Suprapubic skin (tissue), 4 donors: ENCODE measurements around the gene HSPA1A. TPM values are rescaled to one million over a fixed set of nuclear protein-coding genes. Genes with fewer than 3 reads are reported as not detected.
"Not testable (repeated sequence)": the region's sequence is repeated elsewhere in the genome, so short reads cannot be mapped to it uniquely, and the experiment has no call there.

Experiments used
- DNase-seq, 2 donors: peaks; one replicate each; pipeline ENCODE4 v3.0.0-alpha.2; 2019; ENCODE audit warnings: low spot score in 2 of 2
- H3K27ac ChIP-seq: fragments of 200-600 bp; sonication (generic); one replicate; pipeline ENCODE4 v1.5.1; 2019
- H3K27me3 ChIP-seq: fragments of 200-600 bp; sonication (generic); one replicate; pipeline ENCODE4 v1.5.1; 2019
- H3K36me3 ChIP-seq: fragments of 200-600 bp; sonication (generic); one replicate; pipeline ENCODE4 v1.5.1; 2019
- H3K4me1 ChIP-seq: fragments of 200-600 bp; sonication (generic); one replicate; pipeline ENCODE4 v1.5.1; 2019
- H3K4me3 ChIP-seq: fragments of 200-600 bp; sonication (generic); one replicate; pipeline ENCODE4 v1.5.1; 2019; ENCODE audit warnings: mild to moderate bottlenecking
- H3K9me3 ChIP-seq: fragments of 200-600 bp; sonication (generic); one replicate; pipeline ENCODE4 v1.5.1; 2019
- EP300 ChIP-seq: sonication (generic); formaldehyde crosslinking; IDR thresholded peaks from one replicate; pipeline ENCODE4 v1.6.1; 2017; ENCODE audit warnings: antibody characterized with exemption
- POLR2A ChIP-seq, 2 donors: fragments of 450-650 bp; IDR thresholded peaks; one replicate each; pipeline ENCODE4 v1.6.1; 2017; ENCODE audit warnings: antibody characterized with exemption in 2 of 2, mild to moderate bottlenecking in 2 of 2, moderate library complexity in 2 of 2
- POLR2AphosphoS5 ChIP-seq, 3 donors: sonication (generic); formaldehyde crosslinking; IDR thresholded peaks; one replicate each; pipeline ENCODE4 v1.6.1; 2017; ENCODE audit warnings: antibody characterized with exemption in 3 of 3
- WGBS: methylation state at CpG from one replicate; pipeline ENCODE4 v1.1.5; 2018; 5-methylcytosine and 5-hydroxymethylcytosine counted together
- total RNA-seq, 4 donors: library from RNA; depleted of rRNA; stranded (reverse); fragments of >200 nt; gene quantifications; one replicate each; pipeline ENCODE4 v1.1.0, GENCODE V29; 2016
- TF ChIP-seq, protein P1 (sequence below), 2 donors: fragments of 200-600 bp in 1 of 2; fragments of 450-650 bp in 1 of 2; sonication (generic) in 1 of 2; IDR thresholded peaks; one replicate each; pipeline ENCODE4 v1.5.1; 2016 to 2019; ENCODE audit warnings: antibody characterized with exemption in 2 of 2, mild to moderate bottlenecking in 1 of 2, moderate library complexity in 1 of 2

The HSPA1A gene
- total RNA-seq, 4 donors from 2014 or later, result 200 to 464 (median 408) TPM

DNA sequence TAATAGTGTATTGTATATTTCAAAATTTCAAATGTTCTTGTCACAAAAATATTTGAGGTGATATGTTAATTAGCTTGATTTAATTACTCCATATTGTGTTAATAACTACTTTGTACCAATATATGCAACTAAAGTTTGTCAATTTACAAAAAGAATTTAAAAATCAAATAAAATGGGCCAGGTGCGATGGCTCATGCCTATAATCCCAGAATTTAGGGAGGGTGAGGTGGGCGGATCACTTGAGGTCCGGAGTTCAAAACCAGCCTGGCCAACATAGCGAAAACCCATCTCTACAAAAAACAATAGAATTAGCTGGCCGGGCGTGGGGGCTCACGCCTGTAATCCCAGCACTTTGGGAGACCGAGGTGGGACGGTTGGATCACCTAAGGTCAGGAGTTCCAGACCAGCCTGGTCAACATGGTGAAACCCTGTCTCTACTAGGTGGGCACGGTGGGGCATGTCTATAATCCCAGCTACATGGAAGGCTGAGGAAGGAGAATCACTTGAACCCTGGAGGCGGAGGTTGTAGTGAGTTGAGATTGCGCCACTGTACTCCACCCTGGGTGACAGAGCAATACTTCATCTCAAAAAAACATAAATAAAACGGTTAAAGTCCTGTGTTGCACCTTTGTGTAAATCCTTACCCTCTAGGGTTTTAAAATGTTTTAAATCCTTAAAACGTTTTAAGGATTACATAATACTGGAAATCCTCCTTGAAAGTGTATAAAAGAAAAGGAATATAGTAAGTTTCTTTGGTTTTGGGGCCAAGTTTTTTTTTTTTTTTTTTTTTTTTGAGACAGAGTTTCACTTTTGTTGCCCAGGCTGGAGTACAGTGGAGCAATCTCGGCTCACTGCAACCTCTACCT is 16.2 kb downstream of the HSPA1A start:
- no peak for DNase-seq
- H3K9me3 ChIP-seq, result no peaks in the 10 kb centered on the region
- H3K4me3 ChIP-seq, result peak overlapping the region; percentile 57
- 53% methylated on average over 15 of the region's 15 CpGs for WGBS
- H3K4me1 ChIP-seq, result peaks cover 48% of the 10 kb centered on the region
- H3K27ac ChIP-seq, result no peak overlapping the region
- TF ChIP-seq EP300 (no peak), POLR2AphosphoS5 (IDR thresholded peaks at IDR 0.05) (no peak), POLR2A (IDR thresholded peaks at IDR 0.05) (no peak)
- TF ChIP-seq, protein P1, sequence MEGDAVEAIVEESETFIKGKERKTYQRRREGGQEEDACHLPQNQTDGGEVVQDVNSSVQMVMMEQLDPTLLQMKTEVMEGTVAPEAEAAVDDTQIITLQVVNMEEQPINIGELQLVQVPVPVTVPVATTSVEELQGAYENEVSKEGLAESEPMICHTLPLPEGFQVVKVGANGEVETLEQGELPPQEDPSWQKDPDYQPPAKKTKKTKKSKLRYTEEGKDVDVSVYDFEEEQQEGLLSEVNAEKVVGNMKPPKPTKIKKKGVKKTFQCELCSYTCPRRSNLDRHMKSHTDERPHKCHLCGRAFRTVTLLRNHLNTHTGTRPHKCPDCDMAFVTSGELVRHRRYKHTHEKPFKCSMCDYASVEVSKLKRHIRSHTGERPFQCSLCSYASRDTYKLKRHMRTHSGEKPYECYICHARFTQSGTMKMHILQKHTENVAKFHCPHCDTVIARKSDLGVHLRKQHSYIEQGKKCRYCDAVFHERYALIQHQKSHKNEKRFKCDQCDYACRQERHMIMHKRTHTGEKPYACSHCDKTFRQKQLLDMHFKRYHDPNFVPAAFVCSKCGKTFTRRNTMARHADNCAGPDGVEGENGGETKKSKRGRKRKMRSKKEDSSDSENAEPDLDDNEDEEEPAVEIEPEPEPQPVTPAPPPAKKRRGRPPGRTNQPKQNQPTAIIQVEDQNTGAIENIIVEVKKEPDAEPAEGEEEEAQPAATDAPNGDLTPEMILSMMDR (IDR thresholded peaks at IDR 0.05), result no peak
- H3K36me3 ChIP-seq, result no peaks in the 10 kb centered on the region
- H3K27me3 ChIP-seq, result no peaks in the 10 kb centered on the region

DNA sequence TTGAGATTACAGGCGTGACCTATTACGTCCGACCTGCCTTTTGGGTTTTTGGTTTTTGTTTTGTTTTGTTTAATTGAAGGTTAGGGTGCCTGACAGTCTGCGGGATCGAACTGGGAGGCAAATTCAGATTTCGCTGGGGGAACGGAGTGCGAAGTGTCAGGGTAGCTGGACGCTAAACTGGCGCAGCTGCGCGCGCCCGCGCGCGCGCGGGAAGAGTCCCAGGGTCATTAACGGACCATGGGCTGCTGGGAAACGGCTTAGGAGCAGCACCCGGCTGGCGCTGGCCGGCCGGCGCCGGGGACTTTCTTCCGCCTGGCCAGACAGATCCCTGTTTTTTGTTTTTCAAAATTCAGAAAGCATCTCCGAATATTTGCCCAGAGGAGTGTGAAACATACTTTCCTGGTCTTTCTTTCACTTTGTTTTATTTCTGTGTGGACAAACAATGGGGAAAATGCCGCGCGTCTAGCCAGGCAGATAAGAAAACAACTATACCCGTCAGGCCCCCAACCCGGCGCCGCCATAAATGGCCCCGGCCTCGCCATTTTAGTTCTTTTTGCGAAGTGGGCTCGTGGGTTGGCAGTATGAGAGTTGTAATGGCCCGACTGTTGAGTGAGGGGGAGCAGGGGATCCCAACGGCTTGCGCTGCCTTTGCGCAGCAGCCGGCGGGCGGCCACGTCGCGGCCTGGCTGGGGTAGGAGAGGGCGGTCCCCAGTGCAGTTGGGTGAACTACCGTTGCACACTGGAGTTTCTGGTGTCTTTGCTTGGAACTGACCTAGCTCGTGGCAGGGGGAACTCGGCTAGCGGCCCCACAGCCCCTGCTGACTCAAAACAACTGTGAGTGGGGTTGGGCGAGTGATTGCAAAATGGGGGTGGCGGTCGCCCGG is 19.3 kb downstream of the HSPA1A start:
- peak; percentile 90 to 92 for DNase-seq
- under 1% methylated on average over 59 of the region's 59 CpGs for WGBS
- peak overlapping the region; percentile 81 for H3K4me3 ChIP-seq
- peak overlapping the region; percentile 95 for H3K27ac ChIP-seq
- no peaks in the 10 kb centered on the region for H3K27me3 ChIP-seq
- H3K36me3 ChIP-seq, result peaks cover 26% of the 10 kb centered on the region
- H3K4me1 ChIP-seq, result peaks cover 70% of the 10 kb centered on the region
- H3K9me3 ChIP-seq, result no peaks in the 10 kb centered on the region
- TF ChIP-seq EP300 (no peak), POLR2AphosphoS5 (IDR thresholded peaks at IDR 0.05) (peak in 2 of 3 donors; percentile 65 to 77), POLR2A (IDR thresholded peaks at IDR 0.05) (peak; percentile 34 to 70)

DNA sequence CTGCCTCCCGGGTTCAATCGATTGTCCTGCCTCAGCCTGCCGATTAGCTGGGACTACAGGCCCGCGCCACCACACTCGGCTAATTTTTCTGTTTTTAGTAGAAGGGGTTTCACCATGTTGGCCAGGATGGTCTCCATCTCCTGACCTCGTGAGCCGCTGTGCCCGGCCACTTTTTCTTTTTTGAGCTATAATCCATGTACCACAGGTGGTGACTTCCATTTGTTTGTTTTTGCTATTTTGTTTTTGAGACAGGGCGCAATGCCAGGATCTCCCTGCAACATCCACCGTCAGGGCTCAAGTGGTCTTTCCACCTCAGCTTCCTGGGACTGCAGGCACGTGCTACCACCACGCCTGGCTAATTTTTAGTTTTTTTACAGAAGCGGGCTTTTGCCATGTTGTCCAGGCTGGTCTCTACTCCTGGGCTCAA is 20.7 kb downstream of the HSPA1A start:
- 36% methylated on average over 14 of the region's 14 CpGs for WGBS
- no peak for DNase-seq

DNA sequence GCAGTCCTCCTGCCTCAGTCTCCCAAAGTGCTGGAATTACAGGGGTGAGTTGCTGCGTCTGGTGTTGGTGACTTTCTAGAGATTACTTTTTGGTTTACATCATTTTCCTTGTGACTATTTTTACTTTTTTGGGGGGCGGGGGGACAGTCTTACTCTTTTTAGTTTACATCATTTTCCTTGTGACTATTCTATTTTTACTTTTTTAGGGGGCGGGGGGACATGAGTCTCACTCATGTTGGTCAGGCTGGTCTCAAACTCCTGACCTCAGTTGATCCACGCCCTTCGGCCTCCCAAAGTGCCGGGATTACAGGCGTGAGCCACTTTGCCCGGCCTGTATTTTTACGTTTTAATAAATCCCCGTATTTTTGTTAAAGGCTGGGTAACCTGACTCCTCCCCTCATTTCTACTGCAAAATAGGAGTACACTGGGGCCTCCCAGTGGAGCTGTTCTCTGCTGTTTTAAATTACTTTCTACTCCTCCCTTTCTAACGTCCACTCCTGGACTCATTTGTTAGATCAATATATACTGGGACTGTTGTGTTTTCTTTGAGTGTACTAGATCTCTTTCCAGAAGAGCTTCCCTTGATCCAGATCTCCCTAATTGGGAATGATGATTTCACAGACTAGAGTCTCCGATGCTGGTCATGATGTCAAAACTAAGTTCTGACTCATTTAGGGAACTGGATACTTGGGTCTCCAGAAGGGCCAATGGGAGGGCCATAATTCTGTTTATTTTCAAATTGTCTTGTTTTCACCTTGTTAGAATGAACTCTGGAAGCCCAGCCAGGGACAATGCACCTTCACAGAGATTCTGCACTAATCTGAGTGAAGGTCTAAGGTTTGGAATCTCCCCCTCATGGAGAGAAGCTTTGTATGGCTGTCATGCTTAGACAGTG is 21.4 kb downstream of the HSPA1A start:
- no peaks in the 10 kb centered on the region for H3K9me3 ChIP-seq
- H3K27me3 ChIP-seq, result no peaks in the 10 kb centered on the region
- peak overlapping the region; percentile 81 for H3K4me3 ChIP-seq
- H3K4me1 ChIP-seq, result peaks cover 59% of the 10 kb centered on the region
- WGBS, result 19% methylated on average over 12 of the region's 12 CpGs
- H3K27ac ChIP-seq, result peak overlapping the region; percentile 49
- H3K36me3 ChIP-seq, result peaks cover 41% of the 10 kb centered on the region
- TF ChIP-seq EP300 (no peak), POLR2A (IDR thresholded peaks at IDR 0.05) (no peak)
- DNase-seq, result no peak

More for the DNA sequence above, 20.7 kb downstream of the HSPA1A start:
- peaks cover 65% of the 10 kb centered on the region for H3K4me1 ChIP-seq
- no peaks in the 10 kb centered on the region for H3K9me3 ChIP-seq
- H3K27ac ChIP-seq, result peak overlapping the region; percentile 49
- H3K4me3 ChIP-seq, result peak overlapping the region; percentile 81
- TF ChIP-seq EP300, result no peak
- TF ChIP-seq, protein P1 (IDR thresholded peaks at IDR 0.05), result no peak
- no peak for TF ChIP-seq POLR2AphosphoS5 (IDR thresholded peaks at IDR 0.05)
- no peak for TF ChIP-seq POLR2A (IDR thresholded peaks at IDR 0.05)
- H3K36me3 ChIP-seq, result peaks cover 41% of the 10 kb centered on the region
- no peaks in the 10 kb centered on the region for H3K27me3 ChIP-seq

DNA sequence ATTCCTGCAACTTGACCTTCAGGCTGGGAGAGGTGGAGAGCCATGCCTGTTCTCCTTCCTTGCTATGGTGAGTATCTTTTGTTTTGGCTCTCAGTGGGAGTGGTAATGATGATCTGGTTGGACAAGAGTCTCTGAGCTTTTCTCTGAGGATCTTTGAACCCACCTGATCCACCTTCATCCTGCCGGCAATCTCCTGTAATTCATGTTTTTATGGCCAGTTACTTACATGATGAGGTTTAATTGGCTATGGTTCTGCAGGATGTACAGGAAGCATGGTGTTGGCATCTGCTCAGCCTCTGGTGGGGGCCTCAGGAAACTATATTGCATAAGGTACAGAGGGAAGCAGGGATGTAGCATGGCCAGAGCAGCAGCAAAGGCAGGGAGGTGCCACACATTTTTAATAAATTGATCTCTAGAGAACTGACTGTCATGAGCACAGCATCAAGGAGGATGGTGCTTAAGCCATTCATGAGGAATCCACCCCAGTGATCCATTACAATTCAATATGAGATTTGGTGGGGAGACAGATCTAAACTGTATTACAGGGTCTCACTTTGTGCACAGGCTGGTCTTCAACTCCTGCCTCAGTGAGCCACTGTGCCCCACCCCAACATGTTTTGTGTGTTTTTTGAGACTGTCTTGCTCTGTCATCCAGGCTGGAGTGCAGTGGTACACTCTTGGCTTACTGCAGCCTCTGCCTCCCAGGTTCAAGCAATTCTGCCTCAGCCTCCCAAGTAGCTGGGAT is 22.2 kb downstream of the HSPA1A start:
- H3K36me3 ChIP-seq, result peaks cover 41% of the 10 kb centered on the region
- DNase-seq, result no peak
- H3K4me3 ChIP-seq, result peak overlapping the region; percentile 81
- peaks cover 52% of the 10 kb centered on the region for H3K4me1 ChIP-seq
- 45% methylated on average over 1 of the region's 1 CpG for WGBS
- peak overlapping the region; percentile 49 for H3K27ac ChIP-seq
- no peaks in the 10 kb centered on the region for H3K27me3 ChIP-seq
- TF ChIP-seq POLR2AphosphoS5 (IDR thresholded peaks at IDR 0.05) (no peak), POLR2A (IDR thresholded peaks at IDR 0.05) (no peak), EP300 (no peak)
- TF ChIP-seq, protein P1 (IDR thresholded peaks at IDR 0.05), result no peak
- no peaks in the 10 kb centered on the region for H3K9me3 ChIP-seq

DNA sequence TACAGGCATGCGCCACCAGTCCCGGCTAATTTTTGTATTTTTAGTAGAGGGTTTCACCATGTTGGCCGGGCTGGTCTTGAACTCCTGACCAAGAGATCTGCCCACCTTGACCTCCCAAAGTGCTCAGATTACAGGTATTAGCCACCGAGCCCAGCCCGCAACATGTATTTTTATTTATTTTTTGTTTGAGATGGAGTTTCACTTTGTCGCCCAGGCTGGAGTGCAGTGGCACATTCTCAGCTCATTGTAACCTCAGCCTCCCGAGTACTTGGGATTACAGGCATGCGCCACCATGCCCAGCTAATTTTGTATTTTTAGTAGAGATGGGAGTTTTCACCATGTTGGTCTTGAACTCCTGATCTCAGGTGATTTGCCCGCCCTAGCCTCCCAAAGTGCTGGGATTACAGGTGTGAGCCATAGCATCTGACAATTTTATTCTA is 22.8 kb downstream of the HSPA1A start:
- H3K4me1 ChIP-seq, result peaks cover 46% of the 10 kb centered on the region
- H3K4me3 ChIP-seq, H3K9me3 ChIP-seq, H3K27me3 ChIP-seq, H3K27ac ChIP-seq, DNase-seq: not testable (repeated sequence)
- 88% methylated on average over 9 of the region's 9 CpGs for WGBS
- peaks cover 41% of the 10 kb centered on the region for H3K36me3 ChIP-seq
